ENCODE data around the gene ILDR1.

- no peak for TF ChIP-seq CTCF (IDR thresholded peaks at IDR 0.05)
- no peak for TF ChIP-seq POLR2A (IDR thresholded peaks at IDR 0.05)
Measured at GRCh38 chr3:122057671-122058070, 35.6 kb upstream of the ILDR1 start.

Measured in sigmoid colon (tissue), 3 donors.